ENCODE results near the gene DAD1.

- TF ChIP-seq CTCF (IDR thresholded peaks at IDR 0.05 in 2 of 3, conservative IDR thresholded peaks at IDR 0.05 in 1 of 3; ENCODE audit: borderline replicate concordance in 1 of 3, insufficient read depth in 1 of 3, low read depth in 2 of 3, low read length in 2 of 3) (no peak), POLR2AphosphoS5 (IDR thresholded peaks at IDR 0.05; ENCODE audit: low read depth, low read length) (no peak), ZBTB33 (IDR thresholded peaks at IDR 0.05; ENCODE audit: extremely low read depth, insufficient replicate concordance, low read length) (no peak), POLR2A (IDR thresholded peaks at IDR 0.05; ENCODE audit: borderline replicate concordance, extremely low read depth, insufficient read depth, insufficient read length) (no peak), SIN3A (IDR thresholded peaks at IDR 0.05; ENCODE audit: low read depth) (no peak), SP1 (IDR thresholded peaks at IDR 0.05; ENCODE audit: low read depth) (no peak), RAD21 (IDR thresholded peaks at IDR 0.05; ENCODE audit: low read depth) (no peak), EZH2 (IDR thresholded peaks at IDR 0.05) (no peak), REST (IDR thresholded peaks at IDR 0.05; ENCODE audit: low read depth) (no peak), JUND (IDR thresholded peaks at IDR 0.05) (no peak), YY1 (IDR thresholded peaks at IDR 0.05; ENCODE audit: extremely low read depth, insufficient replicate concordance, low read depth, low read length) (no peak), MAX (IDR thresholded peaks at IDR 0.05) (no peak)
Measured at GRCh38 chr14:22577334-22577908, 11.6 kb downstream of the DAD1 start.
